IMR-90 (cell line): ENCODE data around the gene SFTPB.

ENCODE experiments used
- BHLHE40 ChIP-seq: fragments of 150-350 bp; IDR thresholded peaks from 2 replicates; pipeline ENCODE4 v1.6.1; 2016; ENCODE audit warnings: mild to moderate bottlenecking, low read depth, low read length
- CEBPB ChIP-seq: IDR thresholded peaks from 2 replicates; pipeline ENCODE4 v1.6.1; 2012; ENCODE audit warnings: low read depth, low read length, improper control_type of control experiment
- CTCF ChIP-seq: conservative IDR thresholded peaks from 2 replicates; pipeline ENCODE4 v1.5.1; 2012; ENCODE audit warnings: mild to moderate bottlenecking, low read depth, low read length, improper control_type of control experiment
- MAZ ChIP-seq: IDR thresholded peaks from 2 replicates; pipeline ENCODE4 v1.6.1; 2012; ENCODE audit warnings: low read depth, mild to moderate bottlenecking, low read length, improper control_type of control experiment, moderate library complexity, borderline replicate concordance
- MXI1 ChIP-seq: IDR thresholded peaks from 2 replicates; pipeline ENCODE4 v1.6.1; 2012; ENCODE audit warnings: low read depth, mild to moderate bottlenecking, low read length, moderate library complexity, borderline replicate concordance
- POLR2A ChIP-seq: IDR thresholded peaks from 2 replicates; pipeline ENCODE4 v1.6.1; 2012; ENCODE audit warnings: mild to moderate bottlenecking, low read depth, low read length
- RAD21 ChIP-seq: IDR thresholded peaks from 2 replicates; pipeline ENCODE4 v1.6.1; 2012; ENCODE audit warnings: low read length, improper control_type of control experiment
- RCOR1 ChIP-seq: IDR thresholded peaks from 2 replicates; pipeline ENCODE4 v1.6.1; 2012; ENCODE audit warnings: mild to moderate bottlenecking, low read length, improper control_type of control experiment; ENCODE audit not compliant: insufficient replicate concordance
- SMC3 ChIP-seq: fragments of 150-350 bp; IDR thresholded peaks from 2 replicates; pipeline ENCODE4 v1.6.1; 2016; ENCODE audit warnings: low read depth, mild to moderate bottlenecking, antibody characterized with exemption, low read length, moderate library complexity

GRCh38 chr2:85666435-85667316 is 1.3 kb downstream of the SFTPB start:
- TF ChIP-seq MAZ: no peak
- TF ChIP-seq CTCF: no peak
- no peak for TF ChIP-seq POLR2A
- no peak for TF ChIP-seq SMC3
- TF ChIP-seq MXI1: no peak
- TF ChIP-seq CEBPB: no peak
- TF ChIP-seq BHLHE40: no peak
- TF ChIP-seq RCOR1: no peak
- no peak for TF ChIP-seq RAD21
